Spleen (tissue), 11 donors: ENCODE measurements around the gene RNASE7. TPM values are rescaled to one million over a fixed set of nuclear protein-coding genes. Genes with fewer than 3 reads are reported as not detected.

ENCODE experiments used
- DNase-seq: peaks from one replicate; pipeline ENCODE4 v3.0.0-alpha.2; 2020
- H3K27ac ChIP-seq, 8 donors: fragments of 200-600 bp; sonication (generic) in 7 of 8; 1 replicate in 4 of 8; 2 replicates in 4 of 8; pipeline versions ENCODE4 v1.5.0 to v1.8.0; 2016 to 2021; ENCODE audit warnings: inconsistent platforms in 4 of 8, mild to moderate bottlenecking in 4 of 8, moderate library complexity in 1 of 8
- H3K27me3 ChIP-seq, 7 donors: fragments of 200-600 bp; sonication (generic) in 6 of 7; replicated peaks in 1 of 7; 1 replicate in 4 of 7; 2 replicates in 3 of 7; pipeline versions ENCODE4 v1.5.0 to v1.8.0; 2016 to 2021; ENCODE audit warnings: inconsistent platforms in 3 of 7, mild to moderate bottlenecking in 1 of 7
- H3K36me3 ChIP-seq, 6 donors: fragments of 200-600 bp; sonication (generic) in 5 of 6; 1 replicate in 4 of 6; 2 replicates in 2 of 6; pipeline versions ENCODE4 v1.5.0 to v1.8.0; 2016 to 2021; ENCODE audit warnings: inconsistent platforms in 2 of 6
- H3K4me1 ChIP-seq, 6 donors: fragments of 200-600 bp; sonication (generic) in 5 of 6; 1 replicate in 3 of 6; 2 replicates in 3 of 6; pipeline versions ENCODE4 v1.5.0 to v1.8.0; 2016 to 2021; ENCODE audit warnings: inconsistent platforms in 3 of 6
- H3K4me3 ChIP-seq, 8 donors: fragments of 200-600 bp; sonication (generic) in 7 of 8; 1 replicate in 4 of 8; 2 replicates in 4 of 8; pipeline versions ENCODE4 v1.5.0 to v1.8.0; 2016 to 2021; ENCODE audit warnings: inconsistent platforms in 4 of 8, mild to moderate bottlenecking in 4 of 8, moderate library complexity in 2 of 8
- H3K9me3 ChIP-seq, 8 donors: fragments of 200-600 bp; sonication (generic) in 7 of 8; 1 replicate in 4 of 8; 2 replicates in 4 of 8; pipeline versions ENCODE4 v1.5.0 to v1.8.0; 2016 to 2021; ENCODE audit warnings: inconsistent platforms in 4 of 8
- CTCF ChIP-seq, 11 experiments: fragments of 200-600 bp in 7 of 11; fragments of 450-650 bp in 4 of 11; sonication (generic) in 4 of 11; IDR thresholded peaks in 8 of 11; conservative IDR thresholded peaks in 3 of 11; 1 replicate in 7 of 11; 2 replicates in 4 of 11; pipeline versions ENCODE4 v1.4.0 to v1.8.0; 2016 to 2021; ENCODE audit warnings: antibody characterized with exemption in 11 of 11, inconsistent platforms in 4 of 11, mild to moderate bottlenecking in 1 of 11
- POLR2A ChIP-seq, 3 donors: fragments of 450-650 bp; IDR thresholded peaks; one replicate each; pipeline ENCODE4 v1.5.1; 2017; ENCODE audit warnings: antibody characterized with exemption in 3 of 3, mild to moderate bottlenecking in 1 of 3
- POLR2AphosphoS5 ChIP-seq, 3 donors: sonication (generic); formaldehyde crosslinking; IDR thresholded peaks; one replicate each; pipeline ENCODE4 v1.5.1; 2017; ENCODE audit warnings: antibody characterized with exemption in 3 of 3
- WGBS, 5 donors: extraction: QIAGEN DNeasy Blood & Tissue Kit in 3 of 5; methylation state at CpG; one replicate each; pipeline versions ENCODE4 v1.1.5 to v1.1.7; 2013 to 2018; 5-methylcytosine and 5-hydroxymethylcytosine counted together
- intact Hi-C: fragments of 100-400 bp; cut with DNase I; formaldehyde crosslinking; loops from one replicate; pipeline ENCODE4 v1.15.0; 2023; ENCODE audit warnings: low total_unique reads
- polyA plus RNA-seq, 3 donors: library from polyadenylated mRNA; stranded (reverse); fragments of 200-250 nt; gene quantifications; one replicate each; pipeline ENCODE4 v1.2.1, GENCODE V29; 2013
- total RNA-seq, 7 donors: library from RNA; depleted of rRNA in 3 of 7; stranded (reverse); fragments of >200 nt in 3 of 7; fragmentation: NEBNext Ultra II Directional in 4 of 7; extraction: Animal tissue kit (Norgen Biotek cat#: 25700) in 4 of 7; gene quantifications; one replicate each; pipeline versions ENCODE4 v1.1.0 to v1.2.1, GENCODE V29; 2016 to 2021
- donor health status: healthy with polysubstance abuse.
- donor health status: DM: no; HTN: no; CAD: no; lungs with moderate emphysema.
- donor health status: DM: no; HTN: no; CAD: no.
- donor health status: Bipolar disorder and iron deficiency.
- donor health status: healthy.
- donor health status: DM: no; HTN: no; CAD: no.
- donor health status: DM: yes; HTN: yes; CAD: no.

RNASE7 gene
- total and polyA plus RNA-seq, 10 donors, result not detected

DNA sequence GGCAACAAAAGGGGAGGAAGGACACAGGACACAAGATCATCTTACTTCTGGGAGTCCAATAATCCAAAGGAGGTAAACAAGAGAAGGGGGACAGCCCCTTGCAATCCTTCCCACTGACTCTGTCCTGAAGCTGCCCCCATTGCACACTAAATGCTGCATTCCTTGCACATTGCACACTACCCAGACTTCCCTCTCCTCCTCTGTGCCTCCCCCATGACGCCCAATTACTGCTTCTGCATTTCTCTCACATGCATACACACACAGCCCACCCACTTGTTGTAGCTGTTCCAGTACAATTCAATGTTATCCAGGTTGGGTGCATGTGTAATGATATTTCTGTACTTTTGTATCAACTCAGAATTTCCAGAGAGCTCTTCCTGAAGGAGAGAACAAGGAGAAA is 22.8 kb upstream of the RNASE7 start:
- WGBS, 5 donors, result 33 to 79% (median 57%) methylated on average over 1 of the region's 1 CpG
- peaks cover 0 to 62% (median 25%) of the 10 kb centered on the region in 6 donors for H3K36me3 ChIP-seq

DNA sequence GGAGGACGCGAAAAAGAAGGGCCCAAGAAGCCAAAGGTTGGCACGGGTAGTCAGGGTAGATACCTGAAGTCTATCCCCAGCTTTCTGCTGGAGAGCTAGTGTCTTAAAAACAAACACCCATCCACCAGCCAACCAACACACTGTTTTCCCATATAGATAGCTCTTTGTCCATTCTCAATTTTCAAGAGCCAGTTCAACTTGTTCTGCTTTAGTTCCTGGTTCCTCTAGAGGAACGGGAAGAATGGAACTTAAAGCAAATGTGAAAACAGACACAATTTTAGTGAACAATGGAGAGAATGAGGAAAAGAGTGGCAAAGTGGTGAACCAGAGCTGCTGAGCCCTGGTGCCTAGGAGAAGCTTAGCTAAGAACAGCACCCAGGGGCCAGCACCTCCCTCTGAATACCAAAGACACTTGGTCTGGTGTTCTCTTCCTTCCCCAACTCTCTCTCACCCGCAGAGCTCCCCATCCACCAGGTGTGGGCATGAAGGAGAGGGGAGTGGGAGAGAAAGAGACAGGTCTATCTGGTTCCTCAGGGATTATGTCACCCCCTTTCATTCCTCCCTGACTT is 21.1 kb upstream of the RNASE7 start:
- 84 to 93% (median 88%) methylated on average over 5 of the region's 5 CpGs for WGBS, 5 donors
- TF ChIP-seq POLR2AphosphoS5 (IDR thresholded peaks at IDR 0.05) (no peak), CTCF (IDR thresholded peaks at IDR 0.05 in 8 of 11, conservative IDR thresholded peaks at IDR 0.05 in 3 of 11) (no peak), POLR2A (IDR thresholded peaks at IDR 0.05) (no peak)
- intact Hi-C loops, result no loop called here
- peaks cover 0 to 31% (median 0%) of the 10 kb centered on the region in 7 donors for H3K27me3 ChIP-seq
- peak overlapping the region in 6 of 8 donors; percentile 3 to 93 (median 73) for H3K27ac ChIP-seq
- H3K4me1 ChIP-seq, result peaks cover 13 to 97% (median 66%) of the 10 kb centered on the region in 6 donors
- peaks cover 0 to 61% (median 25%) of the 10 kb centered on the region in 6 donors for H3K36me3 ChIP-seq
- H3K9me3 ChIP-seq, result no peaks in the 10 kb centered on the region
- DNase-seq, result no peak
- H3K4me3 ChIP-seq, result no peak overlapping the region

More for the DNA sequence above, 22.8 kb upstream of the RNASE7 start:
- H3K27ac ChIP-seq, result peak overlapping the region in 3 of 8 donors; percentile 40 to 88 (median 60)
- no peaks in the 10 kb centered on the region for H3K9me3 ChIP-seq
- H3K4me3 ChIP-seq, result no peak overlapping the region
- peaks cover 0 to 15% (median 0%) of the 10 kb centered on the region in 7 donors for H3K27me3 ChIP-seq
- H3K4me1 ChIP-seq, result peaks cover 17 to 95% (median 70%) of the 10 kb centered on the region in 6 donors
- intact Hi-C loops, result loop anchor here (5.0 kb wide), 1 partner anchor 73 kb away; no protein-coding TSS in a partner anchor
- DNase-seq, result no peak
- TF ChIP-seq CTCF (IDR thresholded peaks at IDR 0.05 in 8 of 11, conservative IDR thresholded peaks at IDR 0.05 in 3 of 11) (no peak), POLR2AphosphoS5 (IDR thresholded peaks at IDR 0.05) (no peak), POLR2A (IDR thresholded peaks at IDR 0.05) (no peak)

DNA sequence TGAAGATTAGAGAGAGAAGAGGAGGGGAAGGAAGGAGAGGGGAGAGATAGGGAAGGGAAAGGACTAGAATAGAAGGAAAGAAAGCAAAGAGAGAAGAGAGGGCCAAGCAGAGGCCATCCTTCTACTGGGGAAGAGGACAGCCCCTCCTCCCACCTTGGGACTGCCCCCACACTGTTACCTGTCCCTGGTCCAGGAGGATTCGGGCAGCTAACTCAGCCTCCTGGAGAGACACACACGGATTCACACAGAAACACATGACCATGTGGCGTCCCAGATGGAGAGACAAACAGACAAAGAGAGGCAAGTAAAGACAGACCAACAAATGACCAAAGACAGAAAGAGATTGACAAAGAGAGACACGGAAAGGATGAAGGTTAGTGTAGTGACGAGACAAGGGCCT is 19.5 kb upstream of the RNASE7 start:
- Histone ChIP-seq H3K9me3 (no peaks in the 10 kb centered on the region), H3K27ac (peak overlapping the region in 6 of 8 donors; percentile 81 to 93 (median 87)), H3K4me1 (peaks cover 13 to 90% (median 59%) of the 10 kb centered on the region in 6 donors), H3K36me3 (peaks cover 0 to 46% (median 19%) of the 10 kb centered on the region in 6 donors), H3K4me3 (peak overlapping the region in 4 of 8 donors; percentile 78 to 90 (median 80)), H3K27me3 (peaks cover 0 to 31% (median 0%) of the 10 kb centered on the region in 7 donors)
- 69 to 82% (median 77%) methylated on average over 5 of the region's 5 CpGs for WGBS, 5 donors
- no peak for DNase-seq
- intact Hi-C loops, result no loop called here
- no peak for TF ChIP-seq POLR2A (IDR thresholded peaks at IDR 0.05)
- TF ChIP-seq CTCF (IDR thresholded peaks at IDR 0.05 in 8 of 11, conservative IDR thresholded peaks at IDR 0.05 in 3 of 11), result no peak
- no peak for TF ChIP-seq POLR2AphosphoS5 (IDR thresholded peaks at IDR 0.05)

DNA sequence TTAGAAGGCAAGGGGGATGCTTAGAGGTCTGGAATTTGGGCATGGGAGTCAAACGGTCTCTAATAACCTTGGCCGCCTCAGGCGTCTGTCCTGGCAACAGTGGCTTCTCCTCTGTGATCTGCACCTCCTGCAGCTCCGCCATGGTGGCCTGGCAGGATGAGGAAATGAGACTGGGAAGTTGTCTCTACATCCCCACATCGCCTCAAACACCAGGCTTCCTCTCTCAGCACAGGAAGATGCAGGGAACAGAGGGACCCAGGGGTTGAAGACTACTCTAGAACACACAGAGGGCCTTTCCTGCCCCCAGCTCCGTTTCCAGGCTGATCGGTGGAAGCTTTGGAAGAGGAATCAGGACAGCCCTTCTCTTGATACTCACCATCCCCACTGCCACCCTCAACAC is 19.0 kb upstream of the RNASE7 start:
- intact Hi-C loops, result no loop called here
- H3K4me3 ChIP-seq, result peak overlapping the region in 6 of 8 donors; percentile 6 to 90 (median 78)
- peaks cover 11 to 85% (median 55%) of the 10 kb centered on the region in 6 donors for H3K4me1 ChIP-seq
- no peaks in the 10 kb centered on the region for H3K9me3 ChIP-seq
- peak overlapping the region in 7 of 8 donors; percentile 66 to 93 (median 86) for H3K27ac ChIP-seq
- H3K36me3 ChIP-seq, result peaks cover 0 to 41% (median 17%) of the 10 kb centered on the region in 6 donors
- DNase-seq, result no peak
- TF ChIP-seq POLR2AphosphoS5 (IDR thresholded peaks at IDR 0.05) (peak in 2 of 3 donors; percentile 57 to 77), POLR2A (IDR thresholded peaks at IDR 0.05) (no peak)
- 40 to 60% (median 45%) methylated on average over 7 of the region's 7 CpGs for WGBS, 5 donors
- peaks cover 0 to 31% (median 0%) of the 10 kb centered on the region in 7 donors for H3K27me3 ChIP-seq
